Subcutaneous abdominal adipose tissue (tissue), 5 donors: ENCODE data around the gene SENP3.
"Not testable (repeated sequence)": the region's sequence is repeated elsewhere in the genome, so short reads cannot be mapped to it uniquely, and the experiment has no call there.

Experiments
- H3K27ac ChIP-seq: one replicate; pipeline ENCODE4 v1.7.0; 2013; ENCODE audit warnings: low read depth, mild to moderate bottlenecking, inconsistent platforms, low read length, moderate library complexity
- H3K27me3 ChIP-seq, 5 donors: one replicate each; pipeline ENCODE4 v1.7.0; 2013; ENCODE audit warnings: low read length in 5 of 5, inconsistent platforms in 1 of 5; ENCODE audit not compliant: control insufficient read depth in 5 of 5, insufficient read depth in 4 of 5
- H3K36me3 ChIP-seq, 5 donors: one replicate each; pipeline ENCODE4 v1.7.0; 2013; ENCODE audit warnings: low read length in 5 of 5; ENCODE audit not compliant: control insufficient read depth in 5 of 5, insufficient read depth in 5 of 5
- H3K4me1 ChIP-seq, 5 donors: one replicate each; pipeline ENCODE4 v1.7.0; 2013; ENCODE audit warnings: low read length in 5 of 5, mild to moderate bottlenecking in 3 of 5, moderate library complexity in 1 of 5; ENCODE audit not compliant: control insufficient read depth in 5 of 5, insufficient read depth in 5 of 5
- H3K4me3 ChIP-seq, 5 donors: one replicate each; pipeline ENCODE4 v1.7.0; 2013; ENCODE audit warnings: low read length in 5 of 5, low read depth in 1 of 5
- H3K9ac ChIP-seq, 5 donors: one replicate each; pipeline ENCODE4 v1.7.0; 2013; ENCODE audit warnings: low read length in 5 of 5, mild to moderate bottlenecking in 4 of 5, moderate library complexity in 3 of 5
- H3K9me3 ChIP-seq, 5 donors: one replicate each; pipeline ENCODE4 v1.7.0; 2013; ENCODE audit warnings: low read length in 5 of 5; ENCODE audit not compliant: control insufficient read depth in 5 of 5
- donor health status: healthy.
- donor health status: healthy.
- donor health status: healthy.
- donor health status: healthy.
- donor health status: healthy.

SENP3 gene

GRCh38 chr17:7592422-7593021 lies 30.8 kb downstream of the SENP3 start:
- Histone ChIP-seq H3K4me3 (no peak overlapping the region), H3K9ac (no peak overlapping the region), H3K4me1 (peaks cover 0 to 15% (median 11%) of the 10 kb centered on the region in 5 donors), H3K36me3 (peaks cover 11 to 83% (median 69%) of the 10 kb centered on the region in 5 donors), H3K27ac (no peak overlapping the region), H3K27me3 (no peaks in the 10 kb centered on the region), H3K9me3 (no peaks in the 10 kb centered on the region)

- Histone ChIP-seq H3K9me3 (no peaks in the 10 kb centered on the region), H3K4me3 (no peak overlapping the region), H3K9ac (no peak overlapping the region), H3K36me3 (peaks cover 11 to 77% (median 66%) of the 10 kb centered on the region in 5 donors), H3K4me1 (peaks cover 0 to 15% (median 11%) of the 10 kb centered on the region in 5 donors), H3K27ac (no peak overlapping the region), H3K27me3 (no peaks in the 10 kb centered on the region)
Measured at GRCh38 chr17:7593296-7593695, 31.6 kb downstream of the SENP3 start.

GRCh38 chr17:7597561-7597960 lies 35.8 kb downstream of the SENP3 start:
- not testable (repeated sequence) for H3K27me3 ChIP-seq, H3K4me1 ChIP-seq, H3K4me3 ChIP-seq, H3K9ac ChIP-seq, H3K9me3 ChIP-seq, H3K27ac ChIP-seq
- H3K36me3 ChIP-seq, result peaks cover 15 to 90% (median 78%) of the 10 kb centered on the region in 5 donors

- Histone ChIP-seq H3K36me3 (peaks cover 14 to 53% (median 39%) of the 10 kb centered on the region in 5 donors), H3K27me3 (no peaks in the 10 kb centered on the region), H3K27ac (no peak overlapping the region), H3K4me3 (no peak overlapping the region), H3K4me1 (peaks cover 0 to 5% (median 0%) of the 10 kb centered on the region in 5 donors), H3K9ac (peak overlapping the region in 1 of 5 donors; percentile 10), H3K9me3 (no peaks in the 10 kb centered on the region)
Measured at GRCh38 chr17:7606280-7606679, 44.6 kb downstream of the SENP3 start.

- no peak overlapping the region for H3K9ac ChIP-seq
- peaks cover 0 to 34% (median 28%) of the 10 kb centered on the region in 5 donors for H3K4me1 ChIP-seq
- no peaks in the 10 kb centered on the region for H3K27me3 ChIP-seq
- peaks cover 3 to 14% (median 9%) of the 10 kb centered on the region in 5 donors for H3K36me3 ChIP-seq
- H3K27ac ChIP-seq, result no peak overlapping the region
- no peak overlapping the region for H3K4me3 ChIP-seq
- no peaks in the 10 kb centered on the region for H3K9me3 ChIP-seq
Measured at GRCh38 chr17:7610641-7611040, 48.9 kb downstream of the SENP3 start.

GRCh38 chr17:7611635-7612293 lies 50.0 kb downstream of the SENP3 start:
- no peak overlapping the region for H3K4me3 ChIP-seq
- no peaks in the 10 kb centered on the region for H3K9me3 ChIP-seq
- peaks cover 0 to 11% (median 6%) of the 10 kb centered on the region in 5 donors for H3K36me3 ChIP-seq
- peaks cover 0 to 35% (median 28%) of the 10 kb centered on the region in 5 donors for H3K4me1 ChIP-seq
- no peak overlapping the region for H3K27ac ChIP-seq
- H3K9ac ChIP-seq, result peak overlapping the region in 4 of 5 donors; percentile 14 to 61 (median 48)
- no peaks in the 10 kb centered on the region for H3K27me3 ChIP-seq

GRCh38 chr17:7612294-7612640 lies 50.5 kb downstream of the SENP3 start:
- H3K4me1 ChIP-seq, result peaks cover 0 to 35% (median 28%) of the 10 kb centered on the region in 5 donors
- H3K27me3 ChIP-seq, result no peaks in the 10 kb centered on the region
- no peak overlapping the region for H3K4me3 ChIP-seq
- H3K27ac ChIP-seq, result no peak overlapping the region
- peaks cover 0 to 11% (median 6%) of the 10 kb centered on the region in 5 donors for H3K36me3 ChIP-seq
- peak overlapping the region in 3 of 5 donors; percentile 14 to 57 (median 38) for H3K9ac ChIP-seq
- H3K9me3 ChIP-seq, result no peaks in the 10 kb centered on the region

- H3K4me3 ChIP-seq, result peak overlapping the region; percentile 78 to 85 (median 82)
- no peaks in the 10 kb centered on the region for H3K27me3 ChIP-seq
- H3K36me3 ChIP-seq, result peaks cover 0 to 11% (median 6%) of the 10 kb centered on the region in 5 donors
- H3K9me3 ChIP-seq, result no peaks in the 10 kb centered on the region
- H3K27ac ChIP-seq, result peak overlapping the region; percentile 76
- peak overlapping the region; percentile 68 to 95 (median 90) for H3K9ac ChIP-seq
- peaks cover 0 to 35% (median 28%) of the 10 kb centered on the region in 5 donors for H3K4me1 ChIP-seq
Measured at GRCh38 chr17:7613769-7614424, 52.2 kb downstream of the SENP3 start.

GRCh38 chr17:7614425-7615264 lies 52.9 kb downstream of the SENP3 start, which contains the start of gene FXR2:
Gene FXR2 (minus strand): TSS chr17:7614897. CDS start chr17:7614532, 365 bp downstream.
- Histone ChIP-seq H3K4me1 (peaks cover 0 to 35% (median 28%) of the 10 kb centered on the region in 5 donors), H3K9me3 (no peaks in the 10 kb centered on the region)

More at GRCh38 chr17:7614425-7615264, 52.9 kb downstream of the SENP3 start, which contains the start of gene FXR2:
- Histone ChIP-seq H3K4me3 (peak within 1 kb of the TSS; percentile 78 to 85 (median 82)), H3K9ac (peak within 1 kb of the TSS; percentile 68 to 95 (median 90)), H3K27ac (peak within 1 kb of the TSS; percentile 76), H3K36me3 (peaks cover 0 to 11% (median 6%) of the 10 kb centered on the region in 5 donors), H3K27me3 (no peaks in the 10 kb centered on the region)
